HG02798 (cell line): ENCODE results near the gene PLEKHJ1.
"Not testable (repeated sequence)": the region's sequence is repeated elsewhere in the genome, so short reads cannot be mapped to it uniquely, and the experiment has no call there.

Experiments used
- ATAC-seq: cut with Tn5 transposase; IDR thresholded peaks from one replicate; pipeline ENCODE4 v1.9.1; 2021; ENCODE audit warnings: mild to moderate bottlenecking; ENCODE audit not compliant: unreplicated experiment, poor library complexity

Gene PLEKHJ1

DNA sequence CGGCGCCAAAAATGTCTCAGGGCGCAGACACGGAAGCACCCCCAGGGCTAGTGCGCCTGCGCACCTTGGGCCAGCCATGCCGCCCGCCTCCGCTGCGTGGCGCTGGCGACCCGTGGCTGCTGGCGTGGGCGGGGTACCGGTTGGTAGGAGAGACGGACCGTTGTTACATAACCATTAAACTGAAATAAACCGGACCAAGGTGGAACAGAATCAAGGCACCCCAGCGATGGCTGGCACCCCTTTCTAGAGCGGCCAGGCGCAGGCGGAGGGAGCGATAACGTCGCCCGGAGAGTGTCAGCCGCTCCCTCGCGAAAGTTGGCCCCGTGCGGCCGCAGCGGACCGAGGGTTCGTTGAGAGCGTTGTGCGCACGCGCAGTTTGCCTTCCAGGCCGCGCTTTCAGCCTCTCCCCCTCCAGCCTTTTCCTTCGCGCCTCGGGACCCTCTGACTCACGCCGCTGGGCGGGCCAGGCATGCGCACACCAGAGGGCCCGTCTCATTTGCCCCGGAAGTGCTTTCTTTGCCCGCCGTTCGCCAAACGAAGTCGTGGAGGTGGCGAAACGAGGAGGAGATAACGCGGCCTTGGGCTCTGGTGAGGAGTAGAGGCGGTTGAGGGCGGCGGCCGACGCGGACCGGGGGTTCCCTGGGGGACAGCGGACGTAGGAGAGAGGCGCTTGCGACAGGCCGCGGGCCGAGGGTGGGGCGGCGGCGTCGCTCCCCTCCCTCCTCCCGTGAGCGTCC lies at the start of gene PLEKHJ1, which contains the start of gene SF3A2:
TSS of gene PLEKHJ1 (minus strand) at position 16 of the 737 bp plus-strand sequence. CDS start 81 bp downstream, outside the sequence.
TSS of gene SF3A2 (plus strand) at position 511 of the 737 bp plus-strand sequence. CDS start 6,595 bp downstream, outside the sequence.
- ATAC-seq, result peak; percentile 85

- ATAC-seq, result no peak
These were observed 47.8 kb upstream of the PLEKHJ1 start for GRCh38 chr19:2283835-2284507.

GRCh38 chr19:2282862-2283237 lies 46.7 kb upstream of the PLEKHJ1 start:
- no peak for ATAC-seq

DNA sequence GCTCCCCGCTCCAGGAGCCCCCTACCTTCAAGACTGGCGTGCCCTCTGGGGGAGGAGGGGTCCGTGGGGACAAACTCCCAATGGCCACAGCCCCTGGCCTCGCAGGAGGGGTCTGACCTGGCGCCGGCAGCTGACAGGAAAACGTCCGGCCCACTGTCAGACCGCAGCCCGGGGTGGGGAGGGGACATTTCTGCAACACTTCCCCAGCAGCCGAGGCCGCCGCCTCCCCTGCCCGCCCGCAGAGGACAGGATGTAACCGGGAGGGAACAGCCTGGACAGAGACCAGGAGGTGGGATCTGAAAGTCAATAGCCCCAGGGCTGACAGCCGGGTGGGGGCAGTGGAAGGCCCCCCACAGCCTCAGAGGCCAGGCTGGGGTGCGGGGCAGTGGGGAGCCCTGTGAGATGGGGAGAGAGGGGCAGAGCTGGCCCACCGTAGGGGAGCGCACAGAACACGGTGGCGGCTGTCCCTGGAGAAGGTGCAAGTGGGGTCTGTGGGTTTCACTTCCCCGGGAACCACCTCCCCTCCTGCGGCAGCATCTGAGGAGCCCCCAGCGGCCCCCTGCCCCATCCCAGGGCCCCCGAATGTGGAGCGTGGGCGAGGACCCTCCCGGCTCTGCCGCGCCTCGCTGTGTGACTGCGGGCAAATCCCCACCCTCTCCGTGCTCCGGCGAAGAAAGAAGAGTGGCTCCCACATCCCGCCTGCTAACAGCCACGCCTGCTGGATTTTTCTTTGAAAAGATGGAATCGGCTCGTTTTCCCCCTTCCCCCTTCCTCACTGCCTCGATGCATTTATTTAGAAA lies 46.1 kb upstream of the PLEKHJ1 start, which contains the start of gene PEAK3:
TSS of gene PEAK3 (minus strand) at position 114 of the 800 bp plus-strand sequence. CDS start 1,244 bp downstream, outside the sequence.
- no peak for ATAC-seq

GRCh38 chr19:2281265-2282061 lies 45.3 kb upstream of the PLEKHJ1 start:
- ATAC-seq, result not testable (repeated sequence)

DNA sequence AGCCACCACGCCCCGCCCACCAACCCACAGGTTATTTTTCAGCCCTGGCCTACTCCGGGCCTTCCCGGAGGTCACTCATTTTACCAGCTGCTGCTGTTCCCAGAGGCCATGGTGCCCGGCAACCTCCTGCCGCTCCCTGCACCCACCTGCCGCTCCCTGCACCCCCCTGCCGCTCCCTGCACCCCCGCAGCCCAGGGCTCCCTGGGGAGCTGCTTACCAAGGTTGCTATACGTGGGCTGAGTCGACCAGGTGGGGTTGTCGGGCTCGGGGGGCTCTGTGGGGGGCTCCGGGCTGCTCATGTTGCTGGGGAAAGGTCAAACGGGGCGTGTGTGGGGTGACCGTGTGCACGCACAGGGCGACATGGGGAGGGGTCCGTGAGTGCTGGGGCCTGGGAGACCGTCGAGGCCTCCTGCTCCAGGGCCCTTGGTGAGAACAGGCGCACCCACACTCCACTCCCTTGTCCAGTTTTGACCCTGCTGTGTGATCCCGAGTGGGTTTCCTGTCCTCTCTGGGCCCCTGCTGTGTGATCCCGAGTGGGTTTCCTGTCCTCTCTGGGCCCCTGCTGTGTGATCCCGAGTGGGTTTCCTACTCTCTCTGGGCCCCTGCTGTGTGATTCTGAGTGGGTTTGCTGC lies 44.6 kb upstream of the PLEKHJ1 start:
- ATAC-seq, result no peak

DNA sequence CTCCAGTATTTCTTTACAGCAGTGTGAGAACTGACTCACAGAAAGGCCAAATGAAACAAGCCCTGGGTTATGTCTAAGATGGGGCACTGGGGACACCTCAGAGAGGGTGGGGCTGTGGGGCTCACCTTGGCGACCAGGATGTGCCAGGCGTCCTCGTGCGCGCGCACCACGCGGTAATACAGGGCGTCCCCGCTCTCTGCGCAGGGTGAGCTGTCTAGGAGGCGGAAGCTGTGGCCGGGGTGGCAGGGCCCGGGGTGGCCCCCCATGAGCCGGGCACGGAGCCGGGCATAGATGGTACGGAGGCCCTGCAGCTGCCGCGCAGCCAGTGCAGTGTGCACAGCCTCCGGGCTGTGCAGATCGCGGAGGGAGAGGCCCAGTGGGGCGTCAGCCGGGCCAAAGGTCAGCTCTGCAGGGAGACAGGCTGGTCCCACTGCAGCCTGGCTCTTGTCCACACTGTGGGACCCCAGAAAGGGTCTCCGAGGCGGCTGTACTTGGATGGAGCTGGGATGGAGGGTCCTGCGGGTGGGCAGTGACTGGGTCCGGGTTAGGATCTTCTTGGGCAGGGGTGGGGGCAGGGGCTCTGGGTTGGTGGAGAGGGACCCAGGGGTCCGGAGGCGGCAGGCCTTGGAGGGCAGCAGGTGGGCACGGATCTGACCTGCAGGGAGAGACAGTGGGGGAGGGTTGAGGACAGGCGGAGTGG lies 42.5 kb upstream of the PLEKHJ1 start:
- no peak for ATAC-seq

DNA sequence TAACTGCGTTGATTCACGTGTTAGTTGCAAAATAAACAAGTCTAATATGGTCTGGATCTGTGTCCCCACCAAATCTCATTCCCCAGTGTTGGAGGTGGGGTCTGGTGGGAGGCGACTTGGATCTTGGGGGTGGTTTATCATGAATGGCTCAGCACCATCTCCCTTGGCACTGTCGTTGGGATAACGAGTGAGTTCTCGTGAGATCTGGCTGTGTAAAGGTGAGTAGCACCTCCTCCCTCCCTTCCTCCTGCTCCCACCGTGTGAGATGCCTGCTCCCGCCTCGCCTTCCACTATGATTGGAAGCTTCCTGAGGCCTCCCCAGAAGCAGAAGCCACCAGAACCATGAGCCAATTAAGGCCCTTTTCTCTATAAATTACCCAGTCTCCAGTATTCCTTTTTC lies 41.0 kb upstream of the PLEKHJ1 start:
- ATAC-seq, result no peak

GRCh38 chr19:2276429-2276986 lies 40.4 kb upstream of the PLEKHJ1 start:
- no peak for ATAC-seq

DNA sequence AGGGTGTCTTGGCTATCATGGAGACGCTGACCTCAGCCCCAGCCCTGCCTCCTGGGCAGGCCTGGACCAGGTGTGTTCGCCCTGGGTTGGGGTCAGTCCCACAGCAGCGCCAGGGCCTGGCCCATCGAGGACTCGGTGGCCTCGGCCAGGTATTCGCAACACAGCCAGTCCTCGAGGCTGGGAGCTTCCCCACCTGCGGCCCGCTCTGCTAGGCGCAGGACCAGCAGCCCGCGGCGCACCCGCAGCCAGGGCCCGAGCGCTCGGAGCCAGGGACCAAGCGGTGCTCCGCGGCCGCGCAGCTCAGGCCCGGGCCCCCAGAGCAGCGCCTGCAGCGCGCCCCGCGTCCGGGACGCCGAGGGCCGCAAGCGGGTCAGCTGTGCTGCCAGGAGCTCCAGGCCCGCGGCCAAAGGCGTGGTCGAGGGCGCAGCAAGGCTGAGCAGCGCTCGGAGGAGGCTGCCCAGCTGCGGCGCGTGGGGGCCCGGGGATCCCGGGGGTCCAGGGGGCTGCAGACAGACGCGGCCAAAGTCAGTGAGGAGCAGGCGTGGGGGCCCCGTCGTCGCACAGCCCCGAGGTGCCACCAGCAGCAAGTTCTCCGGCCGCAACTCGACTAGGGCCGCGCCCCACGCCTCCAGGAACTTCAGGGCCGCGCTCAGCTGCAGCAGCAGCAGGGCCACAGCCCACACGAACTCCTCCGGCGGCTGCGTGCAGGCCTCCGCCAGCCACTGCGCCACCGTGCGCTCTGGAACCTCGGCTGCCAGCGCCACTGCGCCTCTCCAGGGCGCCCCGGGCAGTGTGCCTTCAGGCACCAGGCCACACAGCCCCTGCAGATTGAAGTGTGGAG lies 39.7 kb upstream of the PLEKHJ1 start:
- ATAC-seq, result no peak

GRCh38 chr19:2274931-2275535 lies 38.9 kb upstream of the PLEKHJ1 start:
- ATAC-seq, result no peak

DNA sequence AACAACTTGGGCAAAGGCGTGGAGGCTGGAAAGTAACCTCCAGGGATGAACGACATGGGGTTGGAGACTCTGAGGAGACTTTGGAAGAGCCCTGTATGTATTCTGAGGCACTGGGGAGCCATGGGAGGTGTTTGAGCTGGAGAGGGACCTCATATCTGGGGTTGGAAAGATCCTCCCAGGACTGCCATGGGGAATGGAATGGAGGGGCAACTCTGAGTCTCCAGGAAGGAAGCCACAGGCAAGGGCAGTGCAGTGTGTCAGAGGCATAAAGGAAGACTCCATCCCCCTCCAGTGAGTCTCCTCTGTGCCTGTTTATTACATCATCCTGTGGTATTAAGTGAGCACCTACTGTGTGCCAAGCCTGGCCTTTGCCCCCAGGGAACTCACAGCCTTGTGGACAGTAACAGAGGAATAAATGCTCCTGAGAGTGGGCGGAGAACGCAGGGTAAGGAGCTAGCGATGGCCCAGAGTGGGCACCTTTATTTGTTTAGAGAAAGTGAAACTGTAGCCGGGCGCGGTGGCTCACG lies 38.1 kb upstream of the PLEKHJ1 start:
- no peak for ATAC-seq

- peak; percentile 26 for ATAC-seq
These were observed 37.4 kb upstream of the PLEKHJ1 start for GRCh38 chr19:2273356-2274184.

DNA sequence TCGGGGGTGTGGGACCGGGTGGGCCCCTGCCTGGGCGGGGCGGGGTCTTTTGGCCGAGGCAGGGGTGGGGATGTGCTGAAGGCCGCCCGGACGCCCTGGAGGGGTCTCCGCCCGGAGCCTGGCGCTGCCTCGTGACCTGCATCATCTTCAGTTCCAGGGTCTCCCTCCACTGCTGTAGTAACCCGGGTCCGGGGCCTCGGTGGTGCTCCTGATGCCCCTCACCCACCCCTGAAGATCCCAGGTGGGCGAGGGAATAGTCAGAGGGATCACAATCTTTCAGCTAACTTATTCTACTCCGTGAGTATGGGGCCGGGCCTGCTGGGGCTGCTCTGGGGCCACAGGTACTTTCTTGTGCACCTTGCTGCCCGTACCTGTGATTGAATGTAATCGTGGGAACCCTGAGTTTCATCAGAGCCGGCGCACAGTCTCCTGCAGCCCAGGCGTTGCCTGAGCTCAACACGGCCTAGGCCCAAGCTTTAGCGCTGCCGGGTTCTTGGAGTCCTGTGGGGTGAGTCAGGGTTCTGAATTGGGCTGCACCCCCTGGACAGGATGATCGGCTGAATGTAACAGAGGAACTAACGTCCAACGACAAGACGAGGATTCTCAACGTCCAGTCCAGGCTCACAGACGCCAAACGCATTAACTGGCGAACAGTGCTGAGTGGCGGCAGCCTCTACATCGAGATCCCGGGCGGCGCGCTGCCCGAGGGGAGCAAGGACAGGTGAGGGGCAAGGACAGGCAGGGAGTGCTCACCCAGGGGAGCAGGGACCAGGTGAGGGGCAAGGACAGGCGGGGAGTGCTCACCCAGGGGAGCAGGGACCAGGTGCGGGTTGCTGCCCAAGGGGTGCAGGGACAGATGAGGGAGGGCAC lies 35.3 kb upstream of the PLEKHJ1 start:
- no peak for ATAC-seq
